NCI-H524 (cell line): ENCODE measurements around the gene EDA.
"Not testable (repeated sequence)": the region's sequence is repeated elsewhere in the genome, so short reads cannot be mapped to it uniquely, and the experiment has no call there.

Source experiments
- DNase-seq, 2 experiments: peaks; one replicate each; lab custom pipeline; 2025; lab: John Stamatoyannopoulos, UW

The EDA gene

GRCh38 chrX:69959712-69960111 is 343.8 kb downstream of the EDA start:
- DNase-seq = no peak

- DNase-seq = no peak
These were observed 345.6 kb downstream of the EDA start for GRCh38 chrX:69961365-69962072.

GRCh38 chrX:69968950-69969349 is 353.0 kb downstream of the EDA start:
- DNase-seq = peak; percentile 42 to 80

GRCh38 chrX:69969460-69969859 is 353.5 kb downstream of the EDA start:
- DNase-seq = no peak

- peak; percentile 96 to 99 for DNase-seq
These were observed 371.8 kb downstream of the EDA start for GRCh38 chrX:69987691-69988090.

- DNase-seq = peak in 1 of 2 experiments; percentile 3
These were observed 373.1 kb downstream of the EDA start for GRCh38 chrX:69988955-69989394.

GRCh38 chrX:69991685-69992084 is 375.8 kb downstream of the EDA start:
- peak; percentile 87 to 96 for DNase-seq

- DNase-seq = no peak
These were observed 377.6 kb downstream of the EDA start for GRCh38 chrX:69993494-69993893.

- DNase-seq = no peak
These were observed 379.6 kb downstream of the EDA start for GRCh38 chrX:69995362-69996112.

- DNase-seq = no peak
These were observed 380.2 kb downstream of the EDA start for GRCh38 chrX:69996113-69996468.

GRCh38 chrX:69998299-69998698 is 382.4 kb downstream of the EDA start:
- DNase-seq = not testable (repeated sequence)

- DNase-seq = peak; percentile 49 to 77
These were observed 385.4 kb downstream of the EDA start for GRCh38 chrX:70001269-70001668.

- peak in 1 of 2 experiments; percentile 51 for DNase-seq
These were observed 385.9 kb downstream of the EDA start for GRCh38 chrX:70001708-70002341.

- no peak for DNase-seq
These were observed 392.0 kb downstream of the EDA start for GRCh38 chrX:70007946-70008345.

GRCh38 chrX:70009049-70009448 is 393.1 kb downstream of the EDA start:
- DNase-seq = no peak

- no peak for DNase-seq
These were observed 394.1 kb downstream of the EDA start for GRCh38 chrX:70009970-70010369.

- DNase-seq = no peak
These were observed 396.8 kb downstream of the EDA start for GRCh38 chrX:70012756-70013155.

GRCh38 chrX:70013466-70014381 is 397.8 kb downstream of the EDA start:
- DNase-seq = peak; percentile 24 to 62

GRCh38 chrX:70016513-70016912 is 400.6 kb downstream of the EDA start:
- DNase-seq = no peak

- DNase-seq = no peak
These were observed 406.7 kb downstream of the EDA start for GRCh38 chrX:70022616-70023015.

GRCh38 chrX:70025464-70025863 is 409.6 kb downstream of the EDA start:
- DNase-seq = no peak
